Measurements from ENCODE around the gene GALM.
A peak's percentile ranks its signal among the peaks of the same experiment; 100 is the strongest.
"Not testable (repeated sequence)": the region's sequence is repeated elsewhere in the genome, so short reads cannot be mapped to it uniquely, and the experiment has no call there.

GALM gene

GRCh38 chr2:38683766-38684165 lies 17.9 kb downstream of the GALM start:
- no peak for DNase-seq

GRCh38 chr2:38685116-38685735 lies 19.3 kb downstream of the GALM start:
- no peak for DNase-seq

DNA sequence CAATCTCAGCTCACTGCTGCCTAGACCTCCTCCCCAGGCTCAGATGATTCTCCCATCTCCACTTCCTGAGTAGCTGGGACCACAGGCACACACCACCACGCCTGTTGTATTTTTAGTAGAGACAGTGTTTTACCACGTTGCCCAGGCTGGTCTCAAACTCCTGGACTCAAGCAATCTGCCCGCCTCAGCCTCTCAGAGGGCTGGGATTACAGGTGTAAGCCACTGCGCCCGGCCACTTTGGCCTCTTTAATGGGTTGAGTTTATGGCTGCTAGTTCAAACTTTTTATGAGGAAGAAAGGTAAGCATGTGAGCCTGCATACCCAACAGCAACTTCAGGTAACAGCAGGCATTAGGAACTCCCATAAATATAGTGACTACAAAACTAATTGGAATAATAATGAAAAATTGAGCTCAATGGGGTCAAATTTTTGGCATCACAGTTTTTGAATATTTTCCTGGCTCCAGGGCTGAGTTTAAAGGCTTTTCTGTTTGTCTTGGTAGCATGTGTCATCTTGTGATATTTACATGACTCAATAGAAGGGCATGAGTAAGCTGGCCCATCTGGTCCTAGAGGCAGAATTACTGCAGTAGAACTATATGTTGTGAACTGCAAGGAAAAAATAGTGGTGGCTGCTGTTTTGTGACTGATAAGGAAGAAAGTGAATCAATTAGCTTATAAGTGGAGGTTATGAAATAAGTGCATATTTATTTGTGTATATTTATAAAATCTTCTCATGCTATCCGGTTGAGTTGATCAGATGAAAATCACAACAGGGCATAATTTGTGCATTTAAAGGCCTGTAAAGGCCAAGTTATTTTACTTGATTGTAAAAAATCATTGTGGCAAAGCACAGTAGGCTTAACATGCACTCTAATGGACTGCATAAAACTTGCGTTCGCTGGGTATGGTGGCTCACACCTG lies 24.8 kb downstream of the GALM start:
- no peak for DNase-seq

- no peak for DNase-seq
These were observed 26.1 kb downstream of the GALM start for GRCh38 chr2:38691994-38692393.

DNA sequence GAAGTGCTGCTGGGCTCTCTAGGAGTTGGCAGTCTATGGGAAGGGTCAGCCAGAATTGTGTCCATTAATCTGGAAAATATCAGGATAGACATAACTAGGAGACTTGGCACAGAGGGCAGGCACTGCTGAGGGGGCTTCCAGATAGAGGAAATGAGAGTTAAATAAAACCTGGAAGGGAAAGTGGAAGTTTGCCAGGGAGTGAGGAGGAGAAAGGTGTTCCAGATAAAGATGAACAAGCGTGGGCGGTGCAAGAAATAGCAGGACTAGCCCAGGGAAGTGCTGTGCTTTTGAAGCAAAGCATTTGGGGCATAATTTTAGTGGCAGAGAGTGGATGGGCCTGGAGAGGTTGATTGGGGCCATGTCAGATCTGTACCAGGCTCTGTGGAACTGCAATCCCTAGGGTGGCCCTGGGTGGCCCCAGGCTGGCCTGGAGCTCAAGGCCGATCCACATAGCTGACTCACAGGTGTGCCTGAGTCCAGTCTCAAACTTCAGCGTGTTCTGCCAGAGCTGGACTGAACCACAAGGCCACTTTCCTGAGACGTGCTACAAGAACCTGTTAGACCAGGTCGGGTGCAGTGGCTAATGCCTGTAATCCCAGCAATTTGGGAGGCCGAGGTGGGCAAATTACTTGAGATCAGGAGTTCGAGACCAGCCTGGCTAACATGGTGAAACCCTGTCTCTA lies 26.9 kb downstream of the GALM start:
- no peak for DNase-seq

DNA sequence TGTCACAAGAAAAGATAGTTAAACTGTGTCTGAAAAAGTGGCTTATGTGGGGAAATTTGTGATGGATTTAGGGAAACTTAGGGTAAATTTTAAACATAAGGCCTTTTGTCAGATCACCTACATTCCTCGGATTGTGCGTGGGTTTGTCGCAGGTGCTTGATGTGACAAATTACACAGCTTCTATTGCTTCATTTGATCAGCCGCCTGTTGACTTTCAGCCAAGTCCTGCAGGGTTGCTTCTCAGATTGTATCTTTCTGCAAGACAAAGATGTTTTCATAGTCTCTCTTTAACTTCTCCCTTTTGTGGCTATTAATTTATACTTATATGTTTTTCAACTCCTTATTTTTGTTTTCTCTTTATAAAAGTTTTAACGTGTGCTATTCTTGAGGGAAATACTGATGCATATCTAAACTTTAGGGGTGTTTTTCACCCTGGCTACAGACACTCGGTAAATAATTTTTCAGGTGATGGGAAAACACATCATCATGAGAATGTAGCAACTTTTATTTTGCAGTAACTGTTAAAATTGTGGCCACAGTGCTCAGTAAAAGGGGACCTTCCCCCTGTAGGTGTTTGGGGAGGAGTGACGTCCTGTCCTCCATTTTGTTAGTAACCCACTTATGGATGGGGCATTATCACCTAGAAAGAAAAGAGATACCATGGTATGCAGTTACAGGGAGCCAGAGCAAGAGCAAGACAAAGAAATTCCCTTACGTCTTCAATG lies 31.4 kb downstream of the GALM start:
- DNase-seq = no peak

DNA sequence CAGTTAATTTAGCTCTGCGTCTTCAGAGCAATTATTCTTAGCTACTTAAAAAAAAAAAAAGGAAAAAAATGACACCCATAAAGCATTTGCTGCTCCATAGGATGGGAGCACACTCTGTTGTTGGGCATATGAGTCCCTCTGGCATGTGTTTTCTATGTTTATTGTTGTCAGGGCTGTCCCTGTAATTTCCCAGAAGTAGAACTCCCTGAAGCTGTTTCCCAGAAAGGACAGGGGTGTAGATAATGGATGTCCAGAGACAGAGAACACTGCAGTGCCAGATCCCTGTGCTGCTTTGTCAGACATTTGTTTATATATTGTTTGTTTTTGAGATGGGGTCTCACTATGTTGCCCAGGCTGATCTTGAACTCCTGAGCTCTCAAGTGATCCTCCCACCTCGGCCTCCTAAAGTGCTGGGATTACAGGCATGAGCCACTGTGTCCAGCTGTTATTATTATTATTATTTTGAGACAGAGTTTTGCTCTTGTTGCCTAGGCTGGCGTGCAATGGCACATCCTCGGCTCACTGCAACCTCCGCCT lies 32.6 kb downstream of the GALM start:
- no peak for DNase-seq

GRCh38 chr2:38700113-38700785 lies 34.3 kb downstream of the GALM start:
- DNase-seq = no peak

- DNase-seq = no peak
These were observed 35.1 kb downstream of the GALM start for GRCh38 chr2:38700881-38701458.

GRCh38 chr2:38701542-38701941 lies 35.6 kb downstream of the GALM start:
- no peak for DNase-seq

DNA sequence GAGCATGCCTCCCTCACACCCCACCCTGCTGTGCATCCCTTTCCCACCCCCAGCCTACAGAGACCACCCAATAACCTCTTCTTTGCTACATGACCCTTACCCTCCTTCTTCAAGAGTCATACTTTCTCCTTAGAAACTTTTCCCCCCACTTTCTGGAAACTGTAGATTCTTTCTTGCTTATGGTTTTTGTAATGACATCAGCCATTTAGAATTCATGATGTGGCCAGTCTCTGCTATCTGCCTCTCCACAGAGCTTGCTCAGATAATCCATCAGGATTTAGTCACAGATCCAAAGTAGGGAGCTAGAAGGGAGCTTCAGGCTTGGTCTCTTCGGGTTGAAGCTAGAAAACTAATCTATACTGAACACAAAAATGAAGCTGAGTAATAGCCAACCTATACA lies 36.5 kb downstream of the GALM start:
- DNase-seq = no peak

DNA sequence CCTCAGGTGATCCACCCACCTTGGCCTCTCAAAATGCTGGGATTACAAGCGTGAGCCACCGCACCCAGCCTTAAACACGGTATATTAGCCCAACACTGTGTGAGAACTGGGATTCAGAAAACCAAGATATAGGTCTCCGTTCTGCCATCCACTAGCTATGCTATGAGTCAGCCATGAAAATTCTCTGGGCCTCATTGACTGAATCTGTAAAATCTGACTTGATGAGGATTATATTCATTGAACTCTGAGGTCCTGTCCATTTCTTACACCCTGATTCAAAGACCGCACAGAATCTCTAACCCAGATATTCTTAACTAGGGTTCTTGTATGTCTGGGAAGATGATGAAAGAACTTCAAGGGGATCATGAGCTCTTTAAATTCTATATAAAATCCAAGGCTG lies 37.4 kb downstream of the GALM start:
- not testable (repeated sequence) for DNase-seq

GRCh38 chr2:38704664-38705063 lies 38.8 kb downstream of the GALM start:
- no peak for DNase-seq

GRCh38 chr2:38706846-38707345 lies 41.0 kb downstream of the GALM start:
- DNase-seq = no peak

DNA sequence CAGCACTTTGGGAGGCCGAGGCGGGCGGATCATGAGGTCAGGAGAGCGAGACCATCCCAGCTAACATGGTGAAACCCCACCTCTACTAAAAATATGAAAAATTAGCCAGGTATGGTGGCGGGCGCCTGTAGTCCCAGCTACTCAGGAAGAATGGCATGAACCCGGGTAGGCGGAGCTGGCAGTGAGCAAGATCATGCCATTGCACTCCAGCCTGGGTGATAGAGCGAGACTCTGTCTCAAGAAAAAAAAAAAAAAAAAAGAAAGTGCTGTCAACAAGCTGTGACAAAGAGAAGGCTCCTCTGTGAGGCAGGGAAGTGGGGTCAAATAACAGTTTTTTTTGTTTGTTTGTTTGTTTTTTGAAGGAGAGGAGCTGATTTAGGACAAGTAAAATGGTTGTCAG lies 42.6 kb downstream of the GALM start:
- DNase-seq = not testable (repeated sequence)

GRCh38 chr2:38708900-38709566 lies 43.1 kb downstream of the GALM start:
- DNase-seq = no peak

DNA sequence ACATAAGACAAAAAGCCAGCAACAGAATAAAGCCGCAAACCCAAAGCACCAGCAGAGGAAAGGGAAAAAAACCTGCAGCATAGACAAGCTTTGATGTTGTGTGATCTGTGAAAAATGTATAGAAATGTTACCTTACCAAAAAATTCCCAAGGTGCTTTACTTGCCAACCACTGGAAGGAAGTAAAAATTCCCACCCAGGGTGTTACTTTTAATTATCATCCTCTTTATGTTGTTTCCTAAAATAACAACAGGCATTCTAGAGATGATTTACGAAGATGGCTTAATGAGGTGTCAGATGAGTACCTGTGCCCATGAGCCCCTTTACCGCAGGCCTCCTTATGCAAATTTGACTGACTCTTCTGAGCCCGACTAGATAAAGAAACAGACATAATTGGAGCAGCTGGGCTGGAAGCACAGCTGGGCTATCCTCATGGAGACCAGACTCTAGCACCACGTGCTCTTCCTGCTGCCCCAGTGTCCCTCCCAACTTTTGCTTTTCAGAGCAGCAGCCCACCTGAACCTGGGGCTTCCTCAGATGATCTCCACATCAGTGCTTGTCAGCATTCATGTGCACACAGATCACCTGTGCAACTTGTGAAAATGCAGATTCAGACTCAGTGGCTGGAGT lies 43.8 kb downstream of the GALM start:
- DNase-seq = peak; percentile 40

DNA sequence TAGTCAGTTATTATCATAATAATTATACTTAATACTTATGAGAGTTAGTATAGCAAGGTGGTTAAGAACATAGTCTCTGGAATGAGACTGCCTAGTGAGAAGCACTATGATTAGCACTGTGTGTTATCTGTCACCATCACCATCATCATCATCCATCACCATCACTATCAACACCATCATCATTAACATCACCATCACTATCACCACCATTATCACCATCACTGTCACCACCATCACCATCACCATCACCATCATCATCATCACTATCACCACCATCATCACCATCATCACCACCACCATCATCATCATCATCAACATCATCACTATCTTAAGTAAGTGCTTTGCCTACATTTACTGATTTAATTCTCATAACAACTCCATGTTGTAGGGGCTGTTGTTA lies 45.6 kb downstream of the GALM start:
- DNase-seq = no peak

DNA sequence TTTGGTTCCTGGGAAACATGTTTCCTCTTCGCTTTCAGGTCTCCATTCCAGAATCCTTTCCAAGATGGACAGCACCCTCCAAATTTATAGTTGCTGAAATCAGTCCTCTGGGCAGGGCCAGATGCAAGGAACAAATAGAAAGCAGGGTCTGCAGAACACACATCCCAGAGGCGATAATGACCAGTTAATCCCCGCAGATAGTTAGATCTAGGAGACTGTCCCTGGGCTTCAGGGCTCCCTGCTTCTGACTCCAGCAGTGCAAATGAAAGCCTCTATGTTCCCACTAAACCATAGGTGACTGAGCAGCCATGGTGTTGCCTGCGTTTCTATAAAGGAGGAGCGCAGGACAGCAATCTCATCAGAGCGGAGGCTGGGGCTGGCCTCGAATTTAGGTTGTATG lies 46.5 kb downstream of the GALM start:
- DNase-seq = no peak

- DNase-seq = no peak
These were observed 47.0 kb downstream of the GALM start for GRCh38 chr2:38712871-38713270.

DNA sequence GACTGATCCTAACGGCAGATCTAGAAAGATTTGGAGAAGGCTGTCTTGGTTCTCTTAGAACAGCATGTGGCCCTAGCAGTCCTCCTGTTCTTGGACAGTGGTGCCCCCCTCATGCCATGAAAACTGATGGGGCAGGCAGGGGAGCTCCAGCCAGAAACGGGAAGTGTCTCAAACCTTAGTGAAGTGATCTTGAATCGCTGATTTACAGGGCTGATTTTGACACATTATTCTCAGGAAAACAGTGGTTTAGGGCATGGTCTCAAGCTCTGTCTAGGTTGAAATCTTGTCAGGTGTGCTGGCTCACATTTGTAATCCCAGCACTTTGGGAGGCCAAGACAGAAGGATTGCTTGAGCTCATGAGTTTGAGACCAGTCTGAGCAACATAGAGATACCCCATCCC lies 47.4 kb downstream of the GALM start:
- DNase-seq = no peak
